Stimulated activated CD4-positive, alpha-beta T cell treated with anti-CD3 and anti-CD28 coated beads, Interleukin-2, amount 100 ng/mL, for 24 hours (primary cell): Measurements from ENCODE around the gene TMEM167A.
A peak's percentile ranks its signal among the peaks of the same experiment; 100 is the strongest.
"Not testable (repeated sequence)": the region's sequence is repeated elsewhere in the genome, so short reads cannot be mapped to it uniquely, and the experiment has no call there.

Experiments used
- DNase-seq, 2 donors: peaks; one replicate each; pipeline ENCODE4 v3.0.0-alpha.2; 2020

TMEM167A gene

GRCh38 chr5:83085106-83085505 is 7.9 kb upstream of the TMEM167A start:
- no peak for DNase-seq

- DNase-seq = no peak
Observed at GRCh38 chr5:83084336-83084735, 7.1 kb upstream of the TMEM167A start.

- DNase-seq = no peak
Observed at GRCh38 chr5:83082750-83083149, 5.6 kb upstream of the TMEM167A start.

- DNase-seq = peak in 1 of 2 donors; percentile 2
Observed at GRCh38 chr5:83077662-83078261, 568 bp upstream of the TMEM167A start.

GRCh38 chr5:83072966-83073365 is 4.2 kb downstream of the TMEM167A start:
- no peak for DNase-seq

DNA sequence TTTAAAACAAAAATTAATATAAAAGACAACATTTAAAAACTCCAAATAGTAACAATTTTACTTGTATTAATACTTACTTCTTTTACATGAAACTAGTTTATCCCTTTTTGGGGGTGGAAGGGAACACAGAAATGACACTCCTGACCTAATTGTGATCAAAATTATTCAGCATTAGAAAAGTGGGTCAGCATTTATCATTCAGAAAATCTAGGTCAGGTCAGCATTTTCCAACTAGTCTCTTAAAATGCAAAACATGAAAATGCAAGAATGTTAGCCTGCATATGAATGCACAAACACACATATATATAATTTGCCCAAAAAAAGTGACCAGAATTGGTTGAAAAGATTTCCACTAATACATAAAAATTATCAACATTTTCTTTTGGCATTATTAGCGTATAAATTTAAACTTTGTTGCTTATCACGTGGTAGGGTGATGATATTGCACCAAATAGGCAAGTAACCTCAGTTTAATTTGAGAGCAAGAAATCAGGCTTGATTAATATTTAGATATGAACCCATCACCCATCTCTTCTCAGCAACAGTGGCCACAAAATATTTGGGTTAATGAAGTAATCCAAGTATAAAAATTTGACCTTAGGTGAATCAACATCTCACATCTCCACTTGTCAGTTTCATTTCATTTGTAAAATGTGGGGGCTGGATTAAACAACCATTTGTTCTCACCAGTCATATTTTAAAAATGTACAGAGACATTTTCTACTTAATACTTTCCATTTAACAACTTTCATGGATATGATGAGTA is 5.7 kb downstream of the TMEM167A start:
- DNase-seq = no peak

DNA sequence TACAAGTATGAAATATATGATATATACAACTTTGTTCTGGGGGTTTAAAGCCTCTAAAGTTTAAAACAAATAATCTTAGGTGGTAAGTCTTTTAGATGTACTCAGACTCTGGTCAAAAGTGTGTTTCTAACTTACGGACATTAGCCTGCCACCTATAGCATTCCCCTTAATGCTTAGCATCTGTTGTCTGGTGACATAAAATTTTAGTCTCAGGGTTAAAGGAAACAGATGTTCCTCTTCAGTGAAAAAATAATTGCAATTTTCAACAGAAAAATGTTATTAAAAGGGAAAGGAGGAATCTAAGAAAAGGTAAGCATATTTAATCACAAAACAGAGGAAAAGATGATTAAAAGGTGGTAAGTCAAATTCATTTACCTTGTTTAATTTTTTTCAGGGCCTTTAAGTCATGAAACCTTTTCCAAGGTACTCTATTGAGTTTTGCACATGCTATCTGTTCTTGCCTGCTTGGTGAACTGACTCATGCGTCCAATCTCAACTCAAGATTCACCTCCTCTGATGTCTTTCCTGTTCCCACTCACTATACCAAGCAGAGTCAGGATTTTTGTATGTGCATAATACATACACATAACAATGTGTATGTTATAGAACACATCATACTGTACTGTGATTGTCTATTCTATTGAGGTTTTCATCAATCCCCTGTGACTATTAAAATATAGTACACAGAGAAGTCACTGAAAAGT is 7.9 kb downstream of the TMEM167A start:
- DNase-seq = no peak

DNA sequence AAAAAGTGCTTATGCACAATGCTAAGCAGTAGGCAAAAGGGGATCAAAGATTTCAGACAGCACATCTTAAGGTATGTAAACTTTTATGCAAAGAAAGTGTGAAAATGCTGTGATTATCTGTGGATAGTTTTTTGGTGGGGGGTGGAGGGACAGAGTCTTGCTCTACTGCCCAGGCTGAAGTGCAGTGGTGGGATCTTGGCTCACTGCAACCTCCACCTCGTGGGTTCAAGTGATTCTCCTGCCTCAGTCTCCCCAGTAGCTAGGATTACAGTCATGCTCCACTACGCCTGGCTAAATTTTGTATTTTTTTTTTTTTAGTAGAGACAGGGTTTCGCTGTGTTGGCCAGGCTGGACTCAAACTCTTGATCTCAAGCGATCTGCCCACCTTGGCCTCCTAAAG is 9.8 kb downstream of the TMEM167A start:
- DNase-seq = not testable (repeated sequence)

DNA sequence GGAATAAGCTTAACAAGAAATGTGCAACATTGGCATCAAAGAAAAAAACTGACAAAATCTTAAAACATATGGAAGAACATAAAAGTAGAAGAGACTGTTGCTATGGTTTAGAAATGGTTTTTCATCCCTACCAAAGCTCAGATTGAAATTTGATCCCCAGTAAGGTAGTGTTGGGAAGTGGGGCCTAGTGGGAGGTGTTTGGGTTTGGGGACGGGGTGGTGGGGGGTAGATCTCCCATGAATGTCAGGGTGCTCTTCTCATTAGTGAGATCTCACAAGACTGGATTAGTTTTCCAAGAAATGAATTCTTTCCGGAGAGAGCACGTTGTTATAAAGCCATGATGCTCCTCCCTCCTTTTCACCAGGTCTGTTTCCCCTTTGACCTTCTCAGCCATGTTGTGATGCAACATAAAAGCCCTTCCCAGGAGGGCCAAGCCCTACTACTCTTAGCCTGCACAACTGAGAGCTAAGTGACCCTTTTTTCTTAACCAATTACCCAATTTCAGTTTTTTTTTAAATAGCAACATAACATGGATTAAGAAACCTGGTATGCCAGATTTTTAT is 10.6 kb downstream of the TMEM167A start:
- DNase-seq = no peak

GRCh38 chr5:83059341-83059740 is 17.9 kb downstream of the TMEM167A start:
- no peak for DNase-seq

DNA sequence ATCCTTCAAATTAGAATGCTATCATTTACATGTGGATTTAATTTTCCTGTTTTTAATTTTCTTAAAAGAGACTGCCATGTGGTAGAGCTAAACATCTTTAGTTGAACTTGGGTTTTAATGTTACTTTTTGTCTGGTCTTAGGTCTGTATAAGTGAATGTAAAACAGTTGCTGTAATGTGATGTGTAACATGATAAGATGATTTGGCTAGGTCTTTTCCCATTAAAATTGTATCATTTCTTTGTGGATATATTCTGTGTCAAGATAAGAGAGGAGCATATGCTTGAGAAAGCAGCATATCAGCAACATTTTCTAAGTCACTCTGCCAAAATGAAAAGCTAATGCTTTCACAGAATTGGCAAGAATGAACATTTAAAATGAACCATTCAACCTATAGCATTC is 18.5 kb downstream of the TMEM167A start:
- no peak for DNase-seq

GRCh38 chr5:83055166-83055565 is 22.0 kb downstream of the TMEM167A start:
- DNase-seq = no peak

GRCh38 chr5:83050723-83051340 is 26.4 kb downstream of the TMEM167A start:
- DNase-seq = no peak

- DNase-seq = no peak
Observed at GRCh38 chr5:83049370-83049885, 27.8 kb downstream of the TMEM167A start.

DNA sequence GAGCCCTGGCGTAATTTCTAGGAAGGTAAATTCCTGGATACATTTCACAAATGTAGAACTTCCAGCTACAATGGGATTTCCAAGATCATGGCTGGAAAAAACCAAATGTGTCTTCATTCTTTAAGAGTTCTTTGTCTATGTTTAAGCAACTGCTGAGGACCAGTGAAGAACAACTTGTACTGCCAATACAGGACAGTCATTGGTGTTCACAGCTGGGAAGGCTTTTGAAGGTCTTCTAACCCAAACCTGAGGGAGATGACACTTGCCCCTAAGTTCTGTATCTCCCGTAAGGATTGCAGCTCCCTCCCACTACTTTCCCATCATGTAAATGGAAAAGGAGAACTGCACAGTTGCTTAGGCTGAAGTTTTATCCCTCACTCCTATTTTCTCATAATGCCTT is 28.4 kb downstream of the TMEM167A start:
- DNase-seq = no peak

DNA sequence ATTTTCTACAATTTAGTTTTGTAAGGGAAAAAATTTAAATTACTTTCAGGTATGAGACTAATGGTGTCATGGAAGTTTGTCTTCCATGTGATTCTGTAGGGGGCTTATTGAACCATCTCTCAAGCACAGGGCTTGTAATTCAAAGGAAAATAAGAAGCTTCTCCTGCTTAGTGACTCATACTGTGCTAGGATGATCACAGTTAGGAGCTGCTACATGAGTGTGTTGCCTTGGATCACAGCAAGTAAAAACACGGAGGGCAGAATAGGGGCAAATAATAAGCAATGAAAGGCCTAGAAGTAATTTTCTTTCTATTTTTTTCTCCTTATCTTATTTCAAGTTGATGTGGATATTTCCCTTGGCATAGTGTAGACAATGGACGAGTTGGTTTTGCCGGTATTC is 28.9 kb downstream of the TMEM167A start:
- no peak for DNase-seq

DNA sequence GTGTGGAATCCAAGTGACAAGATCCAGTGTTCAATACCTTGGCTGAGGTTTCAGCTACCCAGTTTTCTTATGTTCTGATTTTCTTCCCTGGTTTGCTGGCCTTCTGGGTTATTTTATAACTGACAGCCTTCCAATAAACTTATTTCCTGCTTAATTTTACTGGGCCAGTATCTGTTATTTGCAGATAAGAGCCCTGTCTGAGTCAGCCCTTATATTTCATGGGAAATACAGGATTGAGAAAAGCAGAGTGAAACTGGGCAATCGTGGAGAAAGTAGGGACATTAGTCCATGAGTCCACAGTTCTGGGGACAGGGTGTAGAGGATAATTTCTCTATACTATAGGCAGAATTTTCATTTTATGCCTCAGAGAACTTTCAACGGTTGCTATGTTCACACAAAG is 32.3 kb downstream of the TMEM167A start:
- DNase-seq = no peak

DNA sequence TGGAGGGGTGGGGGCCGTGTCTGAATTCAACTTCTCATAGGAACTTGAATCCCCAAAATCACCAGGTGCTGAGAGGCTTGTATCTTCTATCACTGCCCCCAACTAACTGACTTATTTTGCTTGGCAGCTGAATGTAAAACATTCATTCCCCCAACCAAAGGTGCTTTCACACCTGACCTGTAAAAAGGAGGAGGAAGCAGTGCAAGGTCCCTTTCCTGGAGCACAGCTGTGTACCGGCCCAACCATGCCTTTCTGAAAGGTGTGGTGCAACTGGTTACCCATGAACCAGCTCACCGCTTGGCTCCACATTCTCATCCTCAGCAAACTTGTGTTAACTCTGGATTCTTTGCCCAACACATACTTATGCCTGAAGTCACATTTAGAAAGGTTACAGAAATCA is 34.7 kb downstream of the TMEM167A start:
- no peak for DNase-seq

- DNase-seq = no peak
Observed at GRCh38 chr5:83038924-83039323, 38.3 kb downstream of the TMEM167A start.

DNA sequence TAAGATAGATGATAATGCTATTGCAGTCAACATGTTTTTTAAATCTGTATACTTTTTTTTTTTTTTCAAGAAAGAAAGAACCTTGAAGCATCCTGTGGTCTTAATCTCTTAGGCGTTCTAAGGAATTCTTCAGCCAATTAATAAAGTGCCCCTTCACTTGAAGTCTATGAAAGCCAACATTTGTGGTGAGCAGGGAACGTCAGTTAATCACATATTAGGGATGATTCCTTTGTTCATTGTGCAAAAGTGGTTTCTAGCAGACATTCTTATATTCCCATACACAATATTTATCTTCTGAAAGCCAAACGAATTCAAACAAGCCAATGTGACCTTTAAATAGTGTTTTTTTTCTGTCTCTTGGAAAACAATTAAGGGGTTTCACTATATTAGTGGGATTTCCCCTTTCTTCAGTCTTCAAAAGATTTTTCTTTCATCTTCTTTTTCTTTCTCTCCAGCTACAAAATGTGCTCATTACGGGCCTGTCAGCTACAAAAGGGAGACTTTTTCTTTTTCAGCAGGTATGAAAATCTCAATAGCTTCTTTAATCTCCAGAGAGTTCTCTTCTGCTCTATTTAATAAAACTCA is 40.1 kb downstream of the TMEM167A start:
- DNase-seq = no peak

DNA sequence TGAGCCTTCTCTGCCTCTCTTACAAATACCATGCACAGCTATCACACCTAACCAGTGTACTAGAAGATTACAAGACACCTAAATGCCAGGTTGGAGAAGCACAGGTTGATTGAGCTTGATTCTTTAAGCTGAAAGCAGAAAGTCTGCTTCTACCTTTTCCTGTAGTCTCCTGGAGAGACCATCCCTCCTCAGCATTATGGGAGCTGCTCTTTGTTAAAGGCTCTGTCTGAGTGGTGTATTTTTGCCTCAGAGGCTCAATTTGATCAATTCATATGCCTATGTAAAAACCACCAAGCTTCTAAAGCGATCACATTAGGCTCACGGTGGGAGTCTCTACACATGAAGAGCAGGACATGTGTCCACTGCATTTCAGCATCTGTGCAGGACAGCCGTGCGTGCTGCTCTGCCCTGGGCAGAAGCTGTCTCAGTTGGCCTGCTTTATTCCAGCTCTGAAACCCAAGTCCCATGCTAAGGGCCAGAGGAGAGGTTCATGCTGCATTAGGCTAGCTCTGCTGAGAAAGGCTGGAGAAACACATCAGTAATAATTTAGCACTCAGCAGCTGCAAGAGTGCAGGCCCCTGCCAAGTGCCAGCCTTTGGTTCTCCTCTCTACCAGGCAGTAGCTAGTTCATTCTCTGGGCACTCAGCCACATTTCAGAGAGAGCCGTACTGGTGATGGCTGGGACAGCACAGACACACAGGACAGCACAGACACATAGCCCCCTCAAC is 41.7 kb downstream of the TMEM167A start:
- DNase-seq = no peak
